Measurements from ENCODE around the gene C10orf105.

DNA sequence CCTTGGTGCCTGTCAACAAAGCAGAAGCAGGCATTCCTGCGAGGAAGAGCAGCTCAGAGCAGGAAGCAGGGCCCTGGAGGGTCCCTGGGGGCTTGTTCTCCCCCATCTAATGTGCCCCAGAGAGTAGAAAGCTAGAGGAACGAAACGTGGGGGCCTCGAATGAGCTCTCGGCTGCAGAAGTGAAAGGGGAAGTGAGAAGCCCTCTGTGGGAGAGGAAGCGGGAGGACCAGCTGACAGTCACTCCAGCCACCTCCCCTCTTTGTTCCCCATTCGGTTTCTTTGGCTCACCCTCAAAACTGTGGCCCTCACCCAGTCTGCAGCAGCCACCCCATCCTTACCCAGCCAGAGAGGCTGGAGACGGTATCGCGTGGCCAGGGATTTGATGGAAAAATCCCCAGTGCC, 25.0 kb downstream of the C10orf105 start:
- no peak for TF ChIP-seq POLR2AphosphoS5 (IDR thresholded peaks at IDR 0.05)
- TF ChIP-seq POLR2A (IDR thresholded peaks at IDR 0.05; ENCODE audit: low read depth): no peak
- TF ChIP-seq, protein P1, sequence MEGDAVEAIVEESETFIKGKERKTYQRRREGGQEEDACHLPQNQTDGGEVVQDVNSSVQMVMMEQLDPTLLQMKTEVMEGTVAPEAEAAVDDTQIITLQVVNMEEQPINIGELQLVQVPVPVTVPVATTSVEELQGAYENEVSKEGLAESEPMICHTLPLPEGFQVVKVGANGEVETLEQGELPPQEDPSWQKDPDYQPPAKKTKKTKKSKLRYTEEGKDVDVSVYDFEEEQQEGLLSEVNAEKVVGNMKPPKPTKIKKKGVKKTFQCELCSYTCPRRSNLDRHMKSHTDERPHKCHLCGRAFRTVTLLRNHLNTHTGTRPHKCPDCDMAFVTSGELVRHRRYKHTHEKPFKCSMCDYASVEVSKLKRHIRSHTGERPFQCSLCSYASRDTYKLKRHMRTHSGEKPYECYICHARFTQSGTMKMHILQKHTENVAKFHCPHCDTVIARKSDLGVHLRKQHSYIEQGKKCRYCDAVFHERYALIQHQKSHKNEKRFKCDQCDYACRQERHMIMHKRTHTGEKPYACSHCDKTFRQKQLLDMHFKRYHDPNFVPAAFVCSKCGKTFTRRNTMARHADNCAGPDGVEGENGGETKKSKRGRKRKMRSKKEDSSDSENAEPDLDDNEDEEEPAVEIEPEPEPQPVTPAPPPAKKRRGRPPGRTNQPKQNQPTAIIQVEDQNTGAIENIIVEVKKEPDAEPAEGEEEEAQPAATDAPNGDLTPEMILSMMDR (IDR thresholded peaks at IDR 0.05): no peak
- TF ChIP-seq EP300 (IDR thresholded peaks at IDR 0.05): no peak

Data from esophagus muscularis mucosa (tissue), 4 donors.